ENCODE results near the gene TBATA. TPM values are rescaled to one million over a fixed set of nuclear protein-coding genes. Genes with fewer than 3 reads are reported as not detected.
A peak's percentile ranks its signal among the peaks of the same experiment; 100 is the strongest.

Gene TBATA
- total and polyA plus RNA-seq, 11 donors, result not detected

- Histone ChIP-seq H3K4me1 (peaks cover 0 to 50% (median 13%) of the 10 kb centered on the region in 12 donors), H3K36me3 (peaks cover 0 to 29% (median 7%) of the 10 kb centered on the region in 9 donors), H3K27ac (peak overlapping the region in 7 of 12 donors; percentile 1 to 63 (median 43)), H3K27me3 (no peaks in the 10 kb centered on the region), H3K4me3 (no peak overlapping the region), H3K9me3 (no peaks in the 10 kb centered on the region)
- DNase-seq (no peak), ATAC-seq (no peak)
- intact Hi-C loops (cut with DNase I), result loop anchor here in 1 of 10 donors (5.0 kb wide), 1 partner anchor 43 kb away; no protein-coding TSS in a partner anchor
- WGBS, 4 donors, result 70 to 78% (median 70%) methylated on average over 4 of the region's 4 CpGs
- TF ChIP-seq CTCF (IDR thresholded peaks at IDR 0.05) (no peak), POLR2A (IDR thresholded peaks at IDR 0.05) (no peak)
Measured at GRCh38 chr10:70828923-70829322, 43.7 kb upstream of the TBATA start.

DNA sequence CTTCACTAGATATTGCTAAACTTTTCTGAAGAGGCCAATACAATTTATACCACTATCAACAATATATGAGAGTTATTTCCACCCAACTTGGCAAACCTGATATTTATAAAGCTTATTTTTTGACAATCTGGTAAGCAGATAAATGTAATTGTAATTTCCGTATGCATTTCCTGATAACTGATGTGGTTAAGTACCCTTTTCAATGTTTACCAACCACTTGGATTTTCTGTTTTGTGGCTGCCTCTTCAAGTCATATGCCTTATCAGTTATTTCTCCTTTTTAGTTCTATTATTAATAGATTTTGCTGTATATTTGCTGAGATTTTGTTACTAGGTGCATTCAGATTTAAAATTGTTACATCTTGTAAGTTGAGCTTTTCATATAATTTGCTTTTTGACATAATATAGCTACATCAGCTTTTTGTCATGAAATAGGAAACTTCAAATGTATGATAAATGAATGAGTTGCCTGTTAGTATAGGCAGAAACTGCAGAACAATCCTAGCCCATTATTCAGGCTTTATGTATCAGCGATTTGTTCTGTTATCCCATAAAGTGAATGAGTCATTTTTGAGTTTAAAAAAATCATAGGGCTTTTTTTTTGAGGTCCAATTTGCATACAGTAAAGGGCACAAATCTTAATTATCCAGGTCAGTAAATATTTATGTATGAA lies 42.0 kb upstream of the TBATA start:
- ATAC-seq (no peak), DNase-seq (no peak)
- Histone ChIP-seq H3K27ac (no peak overlapping the region), H3K4me3 (no peak overlapping the region), H3K4me1 (peaks cover 0 to 33% (median 12%) of the 10 kb centered on the region in 12 donors), H3K27me3 (no peaks in the 10 kb centered on the region), H3K9me3 (no peaks in the 10 kb centered on the region), H3K36me3 (peaks cover 0 to 33% (median 9%) of the 10 kb centered on the region in 9 donors)
- TF ChIP-seq POLR2A (IDR thresholded peaks at IDR 0.05) (no peak), CTCF (IDR thresholded peaks at IDR 0.05) (no peak)
- intact Hi-C loops (cut with DNase I), result loop anchor here in 1 of 10 donors (5.0 kb wide), 1 partner anchor 45 kb away; no protein-coding TSS in a partner anchor
- 85 to 90% (median 87%) methylated on average over 2 of the region's 2 CpGs for WGBS, 4 donors

DNA sequence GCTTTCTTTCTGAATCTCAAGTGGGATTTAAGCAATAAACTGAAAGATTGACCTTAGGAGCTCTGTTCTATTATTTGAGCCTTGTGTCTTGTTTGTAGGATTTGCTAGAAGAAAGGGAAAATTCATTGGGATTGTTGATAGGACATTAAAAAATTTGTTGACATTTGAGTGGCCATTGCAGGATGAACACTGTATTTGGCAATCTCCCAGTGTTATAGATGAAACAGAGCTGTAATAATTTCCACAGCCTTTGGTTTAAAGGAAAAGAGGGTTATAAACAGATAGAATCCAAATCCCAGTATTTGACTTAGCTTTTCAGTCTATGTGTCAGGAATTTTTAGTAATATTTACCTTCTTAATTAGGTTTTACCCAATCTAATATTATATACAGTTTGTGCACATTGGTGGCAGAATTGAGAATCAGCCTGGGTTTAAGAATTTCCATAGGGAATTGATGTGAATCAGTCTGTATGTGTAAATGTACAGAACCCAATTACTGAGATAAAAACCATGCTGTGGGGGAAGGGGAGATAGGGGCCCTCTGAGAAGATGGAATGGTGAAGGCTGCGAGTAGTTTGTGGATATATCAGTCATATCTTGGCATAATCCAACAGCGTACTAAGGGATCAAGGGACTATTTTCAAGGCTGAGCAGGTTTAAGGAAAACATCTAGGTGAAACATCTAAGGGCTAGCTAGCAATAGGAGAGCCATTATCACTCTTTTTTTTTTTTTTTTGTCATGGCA lies 37.1 kb upstream of the TBATA start:
- intact Hi-C loops (cut with DNase I), result no loop called here
- TF ChIP-seq POLR2A (IDR thresholded peaks at IDR 0.05) (no peak), CTCF (IDR thresholded peaks at IDR 0.05) (no peak)

More for the DNA sequence above, 37.1 kb upstream of the TBATA start:
- Histone ChIP-seq H3K9me3 (no peaks in the 10 kb centered on the region), H3K4me3 (no peak overlapping the region), H3K27me3 (no peaks in the 10 kb centered on the region), H3K4me1 (peaks cover 0 to 25% (median 2%) of the 10 kb centered on the region in 12 donors), H3K27ac (no peak overlapping the region), H3K36me3 (peaks cover 0 to 71% (median 41%) of the 10 kb centered on the region in 9 donors)
- DNase-seq (no peak), ATAC-seq (no peak)
- 88 to 99% (median 94%) methylated on average over 2 of the region's 2 CpGs for WGBS, 4 donors

Measured in heart left ventricle (tissue), 16 donors.